ENCODE data around the gene SMIM9. TPM values are rescaled to one million over a fixed set of nuclear protein-coding genes. Genes with fewer than 3 reads are reported as not detected.
"Not testable (repeated sequence)": the region's sequence is repeated elsewhere in the genome, so short reads cannot be mapped to it uniquely, and the experiment has no call there.

Gene SMIM9
- total RNA-seq, 1 experiment from 2014 or later: not detected

DNA sequence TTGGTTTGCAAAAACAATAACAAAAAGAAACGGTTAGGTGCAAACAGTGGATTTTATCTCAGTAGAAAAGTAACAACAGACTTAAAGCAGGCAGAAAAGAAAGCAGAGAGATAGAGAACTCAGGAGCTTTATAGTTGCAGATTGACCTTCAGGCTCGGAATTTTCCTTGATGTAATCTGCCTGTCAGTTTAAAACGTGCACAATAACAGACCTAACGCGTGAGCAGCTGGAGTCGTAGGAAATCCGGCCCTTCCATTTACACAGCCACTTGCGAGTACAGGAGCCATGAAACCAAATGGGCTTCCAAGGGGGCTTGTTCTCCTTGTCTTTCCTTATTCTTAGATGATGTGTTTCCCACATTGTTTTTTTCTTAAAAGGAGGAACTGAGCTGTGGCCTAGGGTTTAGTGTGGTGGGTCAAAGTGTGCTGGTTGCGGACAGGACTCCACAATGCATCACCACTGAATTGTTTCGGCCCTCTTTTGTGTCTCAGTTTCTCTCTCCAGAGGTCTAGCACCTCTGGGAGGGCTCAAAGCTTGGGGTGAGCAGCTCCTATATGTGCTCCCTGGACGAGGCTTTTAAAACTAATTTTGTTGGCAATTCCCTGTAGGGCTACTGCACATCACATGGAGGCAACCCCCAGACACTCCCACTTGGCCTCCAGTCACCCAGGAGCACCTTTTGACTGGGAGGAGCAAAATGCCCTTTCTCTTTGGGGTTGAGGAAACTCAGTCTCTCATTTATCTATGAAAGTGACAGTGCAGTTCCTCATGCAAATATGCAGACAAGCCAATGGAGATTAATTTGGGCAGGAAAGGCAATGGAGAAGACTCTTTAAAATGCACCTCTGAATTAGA is 15.3 kb downstream of the SMIM9 start (continued):
- TF ChIP-seq ATF2 (CRISPR knock-in tag; IDR thresholded peaks at IDR 0.05; ENCODE audit: borderline replicate concordance, low read depth) (no peak), GABPB1 (CRISPR knock-in tag; IDR thresholded peaks at IDR 0.05) (no peak), TEAD1 (CRISPR knock-in tag; IDR thresholded peaks at IDR 0.05) (no peak)

GRCh38 chrX:154817048-154817618 is 17.3 kb downstream of the SMIM9 start:
- H3K9me3 Mint-ChIP-seq; CTCF ChIA-PET; POLR2A ChIA-PET; ATAC-seq; H3K27me3 Mint-ChIP-seq (ENCODE audit: low read depth); H3K36me3 Mint-ChIP-seq; H3K27ac Mint-ChIP-seq; DNase-seq (ENCODE audit: low spot score); H3K4me3 Mint-ChIP-seq: not testable (repeated sequence)
- peaks cover 55% of the 10 kb centered on the region for H3K4me1 Mint-ChIP-seq

DNA sequence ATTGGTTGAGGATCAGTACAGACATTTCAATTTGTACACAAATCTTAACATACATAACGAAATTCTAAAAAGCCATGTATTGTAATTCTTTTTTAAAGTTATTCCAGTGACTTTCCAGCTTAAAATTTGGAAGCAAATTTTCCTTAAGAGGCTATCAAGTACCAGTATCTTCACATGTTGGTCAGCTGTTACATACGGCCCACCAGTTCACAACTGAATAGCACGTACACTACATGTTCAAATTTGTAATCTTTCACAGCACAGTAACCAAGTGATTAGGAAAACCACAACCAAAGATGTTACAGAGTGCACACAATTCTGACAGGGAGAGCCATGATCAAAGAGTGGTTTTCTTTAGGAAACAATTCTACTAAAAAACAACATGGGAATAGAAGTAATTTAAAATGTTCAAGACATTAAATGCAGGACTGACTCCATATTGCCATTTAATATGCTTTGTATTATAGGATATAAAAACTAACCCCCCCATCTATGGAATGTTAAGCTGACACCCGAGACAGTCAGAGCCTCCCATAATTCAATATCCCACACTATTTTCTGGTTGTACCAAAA is 18.1 kb downstream of the SMIM9 start:
- H3K9me3 Mint-ChIP-seq; H3K27me3 Mint-ChIP-seq (ENCODE audit: low read depth); H3K27ac Mint-ChIP-seq; DNase-seq (ENCODE audit: low spot score); CTCF ChIA-PET; H3K36me3 Mint-ChIP-seq; H3K4me3 Mint-ChIP-seq; ATAC-seq; POLR2A ChIA-PET: not testable (repeated sequence)
- peaks cover 49% of the 10 kb centered on the region for H3K4me1 Mint-ChIP-seq

- H3K27ac Mint-ChIP-seq: no peak overlapping the region
- H3K9me3 Mint-ChIP-seq: peaks cover 8% of the 10 kb centered on the region
- no peak for DNase-seq (ENCODE audit: low spot score)
- no peak overlapping the region for H3K4me3 Mint-ChIP-seq
- H3K27me3 Mint-ChIP-seq (ENCODE audit: low read depth): no peaks in the 10 kb centered on the region
- ChIA-PET CTCF (no interaction called here), POLR2A (no interaction called here)
- H3K36me3 Mint-ChIP-seq: peaks cover 10% of the 10 kb centered on the region
- peaks cover 38% of the 10 kb centered on the region for H3K4me1 Mint-ChIP-seq
- ATAC-seq: no peak
- TF ChIP-seq NR2C2 (CRISPR knock-in tag; IDR thresholded peaks at IDR 0.05) (no peak), ATF1 (CRISPR knock-in tag; IDR thresholded peaks at IDR 0.05) (no peak), SMAD4 (CRISPR knock-in tag; IDR thresholded peaks at IDR 0.05) (no peak), E2F4 (CRISPR knock-in tag; IDR thresholded peaks at IDR 0.05; ENCODE audit: borderline replicate concordance, low read depth) (no peak), ZNF416 (CRISPR knock-in tag; IDR thresholded peaks at IDR 0.05) (no peak), NFYB (CRISPR knock-in tag; conservative IDR thresholded peaks at IDR 0.05; ENCODE audit: low read depth) (no peak), FOXP4 (CRISPR knock-in tag; IDR thresholded peaks at IDR 0.05) (no peak), PRRX2 (CRISPR knock-in tag; IDR thresholded peaks at IDR 0.05) (no peak), ATF2 (CRISPR knock-in tag; IDR thresholded peaks at IDR 0.05; ENCODE audit: borderline replicate concordance, low read depth) (no peak), HMGA2 (CRISPR knock-in tag; IDR thresholded peaks at IDR 0.05) (no peak)
- TF ChIP-seq, protein P1, sequence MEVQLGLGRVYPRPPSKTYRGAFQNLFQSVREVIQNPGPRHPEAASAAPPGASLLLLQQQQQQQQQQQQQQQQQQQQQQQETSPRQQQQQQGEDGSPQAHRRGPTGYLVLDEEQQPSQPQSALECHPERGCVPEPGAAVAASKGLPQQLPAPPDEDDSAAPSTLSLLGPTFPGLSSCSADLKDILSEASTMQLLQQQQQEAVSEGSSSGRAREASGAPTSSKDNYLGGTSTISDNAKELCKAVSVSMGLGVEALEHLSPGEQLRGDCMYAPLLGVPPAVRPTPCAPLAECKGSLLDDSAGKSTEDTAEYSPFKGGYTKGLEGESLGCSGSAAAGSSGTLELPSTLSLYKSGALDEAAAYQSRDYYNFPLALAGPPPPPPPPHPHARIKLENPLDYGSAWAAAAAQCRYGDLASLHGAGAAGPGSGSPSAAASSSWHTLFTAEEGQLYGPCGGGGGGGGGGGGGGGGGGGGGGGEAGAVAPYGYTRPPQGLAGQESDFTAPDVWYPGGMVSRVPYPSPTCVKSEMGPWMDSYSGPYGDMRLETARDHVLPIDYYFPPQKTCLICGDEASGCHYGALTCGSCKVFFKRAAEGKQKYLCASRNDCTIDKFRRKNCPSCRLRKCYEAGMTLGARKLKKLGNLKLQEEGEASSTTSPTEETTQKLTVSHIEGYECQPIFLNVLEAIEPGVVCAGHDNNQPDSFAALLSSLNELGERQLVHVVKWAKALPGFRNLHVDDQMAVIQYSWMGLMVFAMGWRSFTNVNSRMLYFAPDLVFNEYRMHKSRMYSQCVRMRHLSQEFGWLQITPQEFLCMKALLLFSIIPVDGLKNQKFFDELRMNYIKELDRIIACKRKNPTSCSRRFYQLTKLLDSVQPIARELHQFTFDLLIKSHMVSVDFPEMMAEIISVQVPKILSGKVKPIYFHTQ (CRISPR knock-in tag; IDR thresholded peaks at IDR 0.05): no peak
- TF ChIP-seq, protein P2, sequence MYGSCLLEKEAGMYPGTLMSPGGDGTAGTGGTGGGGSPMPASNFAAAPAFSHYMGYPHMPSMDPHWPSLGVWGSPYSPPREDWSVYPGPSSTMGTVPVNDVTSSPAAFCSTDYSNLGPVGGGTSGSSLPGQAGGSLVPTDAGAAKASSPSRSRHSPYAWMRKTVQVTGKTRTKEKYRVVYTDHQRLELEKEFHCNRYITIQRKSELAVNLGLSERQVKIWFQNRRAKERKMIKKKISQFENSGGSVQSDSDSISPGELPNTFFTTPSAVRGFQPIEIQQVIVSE (CRISPR knock-in tag; IDR thresholded peaks at IDR 0.05; ENCODE audit: borderline replicate concordance): no peak
These were observed 19.1 kb downstream of the SMIM9 start for GRCh38 chrX:154815274-154815818.
